LNCaP clone FGC (cell line): ENCODE data around the gene UGGT1.

Source experiments
- DNase-seq: peaks from one replicate; pipeline ENCODE4 v3.0.0-alpha.2; 2011; ENCODE audit warnings: low read depth
- H3K4me3 ChIP-seq: 2 replicates; pipeline ENCODE4 v1.5.1; 2011; ENCODE audit warnings: mild to moderate bottlenecking, low read depth, low read length, control low read depth
- TF ChIP-seq, protein P1 (sequence below): IDR thresholded peaks from 2 replicates; pipeline ENCODE4 v1.5.1; 2012; ENCODE audit warnings: mild to moderate bottlenecking; ENCODE audit not compliant: control insufficient read depth, insufficient read depth; ENCODE audit errors: extremely low read depth

The UGGT1 gene

DNA sequence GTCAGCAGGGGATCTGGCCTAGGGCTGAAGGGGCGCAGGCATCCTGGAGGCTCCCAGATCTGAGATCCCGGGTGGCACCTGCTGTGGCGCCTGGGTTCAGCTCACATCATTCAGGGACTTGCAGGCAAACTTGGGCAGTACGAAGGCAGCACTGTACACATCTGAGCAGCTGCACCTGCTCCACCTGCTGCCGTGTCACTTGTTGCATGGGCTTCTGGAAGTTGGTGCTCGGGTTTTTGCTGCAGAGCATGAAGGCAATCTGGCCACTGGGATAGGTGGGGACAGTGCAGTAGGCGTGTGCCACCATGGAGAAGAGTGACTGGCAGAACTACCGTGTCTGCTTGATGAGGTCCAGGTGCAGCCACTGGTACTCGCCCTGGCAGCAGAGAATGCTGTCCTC is 48.6 kb downstream of the UGGT1 start:
- DNase-seq = no peak
- H3K4me3 ChIP-seq = no peak overlapping the region
- TF ChIP-seq, protein P1, sequence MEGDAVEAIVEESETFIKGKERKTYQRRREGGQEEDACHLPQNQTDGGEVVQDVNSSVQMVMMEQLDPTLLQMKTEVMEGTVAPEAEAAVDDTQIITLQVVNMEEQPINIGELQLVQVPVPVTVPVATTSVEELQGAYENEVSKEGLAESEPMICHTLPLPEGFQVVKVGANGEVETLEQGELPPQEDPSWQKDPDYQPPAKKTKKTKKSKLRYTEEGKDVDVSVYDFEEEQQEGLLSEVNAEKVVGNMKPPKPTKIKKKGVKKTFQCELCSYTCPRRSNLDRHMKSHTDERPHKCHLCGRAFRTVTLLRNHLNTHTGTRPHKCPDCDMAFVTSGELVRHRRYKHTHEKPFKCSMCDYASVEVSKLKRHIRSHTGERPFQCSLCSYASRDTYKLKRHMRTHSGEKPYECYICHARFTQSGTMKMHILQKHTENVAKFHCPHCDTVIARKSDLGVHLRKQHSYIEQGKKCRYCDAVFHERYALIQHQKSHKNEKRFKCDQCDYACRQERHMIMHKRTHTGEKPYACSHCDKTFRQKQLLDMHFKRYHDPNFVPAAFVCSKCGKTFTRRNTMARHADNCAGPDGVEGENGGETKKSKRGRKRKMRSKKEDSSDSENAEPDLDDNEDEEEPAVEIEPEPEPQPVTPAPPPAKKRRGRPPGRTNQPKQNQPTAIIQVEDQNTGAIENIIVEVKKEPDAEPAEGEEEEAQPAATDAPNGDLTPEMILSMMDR = no peak

DNA sequence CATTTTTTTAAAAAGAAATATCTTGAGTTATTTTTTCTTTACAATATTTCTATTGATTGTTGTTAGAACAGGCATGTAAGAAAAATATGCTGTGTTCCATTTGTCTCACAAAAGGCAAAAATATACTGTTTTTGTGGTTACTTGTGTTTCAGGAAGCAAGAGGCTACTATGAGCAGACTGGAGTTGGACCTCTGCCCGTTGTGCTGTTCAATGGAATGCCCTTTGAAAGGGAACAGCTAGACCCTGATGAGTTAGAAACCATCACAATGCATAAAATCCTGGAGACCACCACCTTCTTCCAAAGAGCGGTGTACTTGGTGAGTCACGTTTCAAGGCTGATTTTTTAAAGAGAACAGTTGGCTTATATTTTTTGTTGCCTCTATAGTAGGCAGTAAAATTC is 54.7 kb downstream of the UGGT1 start:
- DNase-seq = no peak
- TF ChIP-seq, protein P1 = no peak
- H3K4me3 ChIP-seq = no peak overlapping the region

DNA sequence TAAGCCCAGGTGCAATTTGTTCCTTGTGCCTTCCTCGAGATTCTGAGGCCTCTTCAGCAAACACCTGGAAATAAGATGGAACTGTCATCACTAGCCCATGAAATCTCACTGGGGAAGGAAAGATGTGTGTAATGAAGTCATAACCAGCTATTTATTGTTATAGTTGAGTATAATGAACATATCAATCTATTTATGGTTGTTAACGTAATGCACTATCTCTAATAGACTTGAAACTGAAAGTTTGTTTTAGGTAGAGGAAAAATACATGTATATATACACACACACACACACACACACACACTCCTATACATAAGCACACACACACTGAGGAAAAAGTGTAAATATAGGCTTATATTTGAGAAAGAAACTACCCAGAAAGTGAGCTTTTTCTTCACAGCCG is 62.8 kb downstream of the UGGT1 start:
- no peak for DNase-seq
- no peak overlapping the region for H3K4me3 ChIP-seq
- TF ChIP-seq, protein P1 = no peak

DNA sequence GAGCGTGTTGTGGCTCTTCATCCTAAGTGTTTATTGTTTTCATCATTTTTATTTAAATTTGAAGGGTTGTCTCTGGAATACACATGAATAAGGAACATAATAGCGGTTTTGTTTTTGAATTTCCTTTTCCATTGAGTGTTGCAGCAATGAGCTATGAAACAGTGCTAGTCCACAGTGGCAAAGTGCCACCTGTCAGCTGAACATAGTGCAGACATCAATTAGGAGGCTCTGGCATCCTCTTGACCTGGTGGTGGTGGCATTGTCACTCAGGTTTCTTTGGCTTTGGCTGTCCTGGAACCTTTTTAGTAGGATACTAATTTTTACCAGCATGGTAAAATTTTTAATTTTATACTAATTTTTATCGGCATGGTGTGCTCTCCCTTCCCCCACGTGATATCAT is 63.2 kb downstream of the UGGT1 start:
- no peak for DNase-seq
- TF ChIP-seq, protein P1 = no peak
- H3K4me3 ChIP-seq = no peak overlapping the region

DNA sequence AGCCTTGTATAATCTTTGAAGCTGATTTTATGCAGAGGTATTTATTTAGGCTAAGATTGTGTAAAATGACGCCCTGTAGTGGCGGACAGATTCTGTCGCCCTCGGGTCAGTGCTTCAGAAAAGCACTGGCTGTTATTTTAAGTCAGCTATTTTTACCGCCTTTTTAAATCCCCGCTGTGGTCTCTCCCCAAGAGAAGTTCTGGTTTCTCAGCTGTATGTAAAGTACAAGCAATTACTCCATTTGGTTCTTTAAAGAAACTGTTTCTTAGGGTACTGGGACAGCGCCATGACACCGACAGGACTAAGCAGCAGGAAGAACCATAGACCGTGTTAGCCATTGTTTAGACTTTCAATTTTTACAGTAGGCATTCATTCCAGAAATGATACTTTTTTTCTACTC is 65.0 kb downstream of the UGGT1 start:
- no peak for DNase-seq
- no peak overlapping the region for H3K4me3 ChIP-seq
- TF ChIP-seq, protein P1 = no peak

DNA sequence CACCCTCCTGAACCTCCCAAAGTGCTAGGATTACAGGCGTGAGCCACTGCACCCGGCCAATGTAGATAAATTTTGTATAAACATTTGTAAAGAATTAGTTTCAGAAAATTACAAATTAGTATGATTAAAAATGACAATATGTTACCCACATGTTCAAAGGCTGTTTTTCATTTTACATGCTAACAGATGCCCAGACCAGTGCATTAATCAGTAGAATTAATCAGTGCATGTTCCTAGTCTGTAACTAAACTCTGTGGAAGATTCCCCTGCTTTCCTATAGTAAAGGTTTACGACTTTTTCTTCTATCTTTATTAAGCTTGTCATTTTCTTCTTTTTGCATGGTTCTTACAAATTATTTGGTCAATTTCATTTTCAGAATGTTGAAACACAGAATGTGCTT is 65.8 kb downstream of the UGGT1 start:
- TF ChIP-seq, protein P1 = no peak
- DNase-seq = no peak
- H3K4me3 ChIP-seq = no peak overlapping the region

DNA sequence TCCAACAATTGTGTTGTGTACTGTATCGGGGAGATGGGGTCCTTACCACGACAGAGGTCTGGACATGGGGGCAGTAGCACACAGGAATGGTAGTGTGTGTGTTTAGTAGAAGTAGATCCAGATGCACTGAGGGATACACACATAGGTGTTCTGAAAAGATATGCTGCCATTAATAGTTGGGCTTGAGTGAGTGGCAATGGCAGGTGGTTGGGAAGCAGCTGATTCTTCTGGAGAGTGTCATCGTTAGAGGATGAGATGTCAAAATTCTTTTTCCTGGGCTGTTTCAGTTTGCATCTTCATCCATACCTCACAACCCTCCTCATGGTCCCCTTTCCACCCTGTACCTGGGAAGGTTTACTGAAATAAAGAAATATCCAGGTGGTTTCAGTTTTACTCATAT is 66.6 kb downstream of the UGGT1 start:
- no peak overlapping the region for H3K4me3 ChIP-seq
- DNase-seq = no peak
- TF ChIP-seq, protein P1 = no peak
